GM23338 (cell line): ENCODE results near the gene EXOC1L. TPM values are rescaled to one million over a fixed set of nuclear protein-coding genes. Genes with fewer than 3 reads are reported as not detected.

Experiments used
- ATAC-seq: fragments of 200-7000 bp; cut with Tn5 transposase; 3 replicates; pipeline ENCODE4 v1.9.1; 2020
- DNase-seq: peaks from one replicate; pipeline ENCODE4 v3.0.0-alpha.2; 2015; ENCODE audit warnings: low spot score
- H2AFZ ChIP-seq: fragments of 200-600 bp; sonication (generic); 2 replicates; pipeline ENCODE4 v1.8.0; 2016; ENCODE audit warnings: antibody characterized with exemption, mild to moderate bottlenecking, moderate library complexity
- H3F3A ChIP-seq: fragments of 200-600 bp; sonication (generic); replicated peaks from 2 replicates; pipeline ENCODE4 v1.8.0; 2017; ENCODE audit warnings: antibody characterized with exemption, mixed run types, low read depth
- H3K27ac ChIP-seq: fragments of 200-600 bp; sonication (generic); 2 replicates; pipeline ENCODE4 v1.6.1; 2016; ENCODE audit warnings: low read depth
- H3K27me3 ChIP-seq: fragments of 200-600 bp; sonication (generic); 2 replicates; pipeline ENCODE4 v1.8.0; 2016; ENCODE audit warnings: mild to moderate bottlenecking, mixed run types, moderate library complexity; ENCODE audit not compliant: insufficient read depth
- H3K36me3 ChIP-seq: fragments of 200-600 bp; sonication (generic); 2 replicates; pipeline ENCODE4 v1.8.0; 2016; ENCODE audit warnings: mild to moderate bottlenecking; ENCODE audit not compliant: insufficient read depth
- H3K4me1 ChIP-seq: fragments of 200-600 bp; sonication (generic); 2 replicates; pipeline ENCODE4 v1.8.0; 2016; ENCODE audit warnings: mild to moderate bottlenecking, moderate library complexity; ENCODE audit not compliant: insufficient read depth
- H3K4me2 ChIP-seq: fragments of 200-600 bp; sonication (generic); 2 replicates; pipeline ENCODE4 v1.7.1; 2017; ENCODE audit warnings: mixed run types
- H3K4me3 ChIP-seq: fragments of 200-600 bp; sonication (generic); 2 replicates; pipeline ENCODE4 v1.6.1; 2016; ENCODE audit warnings: mixed run types
- H3K79me2 ChIP-seq: fragments of 200-600 bp; sonication (generic); replicated peaks from 2 replicates; pipeline ENCODE4 v1.8.0; 2017; ENCODE audit warnings: mild to moderate bottlenecking; ENCODE audit not compliant: insufficient read depth
- H3K9me2 ChIP-seq: fragments of 200-600 bp; sonication (generic); 2 replicates; pipeline ENCODE4 v1.8.0; 2017; ENCODE audit not compliant: insufficient read depth
- H4K20me1 ChIP-seq: fragments of 200-600 bp; sonication (generic); replicated peaks from 2 replicates; pipeline ENCODE4 v1.8.0; 2017; ENCODE audit warnings: mild to moderate bottlenecking; ENCODE audit not compliant: insufficient read depth
- H3K27ac Mint-ChIP-seq: 2 replicates; pipeline ENCODE4 v1.8.0; 2020; ENCODE audit warnings: inconsistent platforms, mild to moderate bottlenecking, moderate library complexity, mixed read lengths
- H3K27me3 Mint-ChIP-seq: 3 replicates; pipeline ENCODE4 v1.8.0; 2022; ENCODE audit warnings: low read depth, mild to moderate bottlenecking, moderate library complexity, mixed read lengths, inconsistent platforms; ENCODE audit not compliant: insufficient read depth, poor library complexity
- H3K36me3 Mint-ChIP-seq: 3 replicates; pipeline ENCODE4 v1.8.0; 2021; ENCODE audit warnings: low read depth, mild to moderate bottlenecking, inconsistent platforms, moderate library complexity, mixed read lengths
- H3K4me1 Mint-ChIP-seq: 3 replicates; pipeline ENCODE4 v1.8.0; 2020; ENCODE audit warnings: mild to moderate bottlenecking, inconsistent platforms, mixed read lengths
- H3K4me3 Mint-ChIP-seq: 3 replicates; pipeline ENCODE4 v1.8.0; 2021; ENCODE audit warnings: moderate library complexity, mild to moderate bottlenecking, inconsistent platforms, mixed read lengths
- H3K9me3 Mint-ChIP-seq: 3 replicates; pipeline ENCODE4 v1.8.0; 2020; ENCODE audit warnings: moderate library complexity, mild to moderate bottlenecking, inconsistent platforms, mixed read lengths
- CREB1 ChIP-seq: fragments of 250-450 bp; sonication (Bioruptor Pico); IDR thresholded peaks from 2 replicates; pipeline ENCODE4 v1.5.0; 2020; ENCODE audit warnings: low read depth, mild to moderate bottlenecking, moderate library complexity
- EZH2 ChIP-seq: fragments of 200-600 bp; sonication (generic); IDR thresholded peaks from one replicate; pipeline ENCODE4 v1.8.0; 2017; ENCODE audit warnings: antibody characterized with exemption, mild to moderate bottlenecking, low read depth; ENCODE audit not compliant: unreplicated experiment
- EZH2phosphoT487 ChIP-seq: fragments of 200-600 bp; sonication (generic); IDR thresholded peaks from one replicate; pipeline ENCODE4 v1.8.1; 2018; ENCODE audit warnings: antibody characterized with exemption; ENCODE audit not compliant: unreplicated experiment
- JUNB ChIP-seq: IDR thresholded peaks from one replicate; pipeline ENCODE4 v1.6.1; 2016; ENCODE audit warnings: antibody characterized with exemption; ENCODE audit not compliant: unreplicated experiment
- NANOG ChIP-seq: IDR thresholded peaks from 2 replicates; pipeline ENCODE4 v1.6.1; 2016; ENCODE audit warnings: antibody characterized with exemption, borderline replicate concordance
- STAT1 ChIP-seq: IDR thresholded peaks from one replicate; pipeline ENCODE4 v1.6.1; 2016; ENCODE audit warnings: antibody characterized with exemption; ENCODE audit not compliant: unreplicated experiment
- ZNF114 ChIP-seq: fragments of 250-450 bp; sonication (Bioruptor Pico); IDR thresholded peaks from 2 replicates; pipeline ENCODE4 v1.5.0; 2020; ENCODE audit warnings: mild to moderate bottlenecking, moderate library complexity
- ZNF331 ChIP-seq: fragments of 250-450 bp; sonication (Bioruptor Pico); IDR thresholded peaks from 2 replicates; pipeline ENCODE4 v1.5.0; 2020; ENCODE audit warnings: low read depth, mild to moderate bottlenecking, moderate library complexity
- polyA plus RNA-seq: library from polyadenylated mRNA; unstranded; fragments of >200 nt; fragmentation: Nextera tagmentation; extraction: Ambion mirVana; gene quantifications from 2 replicates; pipeline ENCODE4 v1.2.1, GENCODE V29; 2016
- total RNA-seq: library from RNA; depleted of rRNA; stranded (reverse); fragments of >200 nt; shearing (Covaris generic); gene quantifications from 2 replicates; pipeline ENCODE4 v1.2.3, GENCODE V29; 2014
- TF ChIP-seq, protein P1 (sequence below): IDR thresholded peaks from one replicate; pipeline ENCODE4 v1.6.1; 2018; ENCODE audit warnings: antibody characterized with exemption; ENCODE audit not compliant: unreplicated experiment
- TF ChIP-seq, protein P2 (sequence below): IDR thresholded peaks from 2 replicates; pipeline ENCODE4 v1.6.1; 2016; ENCODE audit warnings: antibody characterized with exemption
- TF ChIP-seq, protein P3 (sequence below): fragments of 250-450 bp; sonication (Bioruptor Pico); IDR thresholded peaks from 2 replicates; pipeline ENCODE4 v1.5.0; 2020; ENCODE audit warnings: mild to moderate bottlenecking, moderate library complexity

EXOC1L gene
- total and polyA plus RNA-seq, 2 experiments from 2014 or later = not detected

DNA sequence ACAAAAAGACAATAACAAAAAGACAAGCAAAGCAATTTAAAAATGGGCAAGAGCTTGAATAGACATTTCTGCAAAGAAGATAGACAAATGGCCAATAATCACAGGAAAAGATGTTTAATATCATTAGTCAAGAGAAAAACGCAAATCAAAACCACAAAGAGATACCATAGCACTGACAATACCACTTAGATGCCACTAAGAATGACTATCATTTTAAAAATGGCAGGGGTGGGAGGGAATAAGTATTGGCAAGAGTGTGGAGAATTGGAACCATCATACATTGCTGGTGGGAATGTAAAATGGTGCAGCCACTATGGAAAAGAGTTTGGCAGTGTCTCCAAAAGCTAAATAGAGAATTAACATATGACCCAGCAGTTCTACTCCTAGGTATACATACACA, 18.8 kb downstream of the EXOC1L start:
- no peaks in the 10 kb centered on the region for H3F3A ChIP-seq
- H3K4me1 ChIP-seq = peaks cover 10% of the 10 kb centered on the region; the same call in 1 of the 2 replicates
- H3K36me3 ChIP-seq = no peaks in the 10 kb centered on the region
- DNase-seq = no peak
- Mint-ChIP-seq H3K9me3 (peaks cover 21% of the 10 kb centered on the region), H3K27ac (no peak overlapping the region), H3K36me3 (peaks cover 15% of the 10 kb centered on the region; the same call in 2 of the 3 replicates), H3K4me1 (peaks cover 8% of the 10 kb centered on the region), H3K27me3 (no peaks in the 10 kb centered on the region), H3K4me3 (no peak overlapping the region)
- no peaks in the 10 kb centered on the region for H3K27me3 ChIP-seq
- no peaks in the 10 kb centered on the region for H4K20me1 ChIP-seq
- no peak overlapping the region for H3K4me3 ChIP-seq
- no peaks in the 10 kb centered on the region for H3K79me2 ChIP-seq
- ATAC-seq = no peak
- H2AFZ ChIP-seq = no peak overlapping the region
- H3K9me2 ChIP-seq = peaks cover 2% of the 10 kb centered on the region; the same call in 1 of the 2 replicates
- no peak overlapping the region for H3K4me2 ChIP-seq
- no peak for TF ChIP-seq EZH2
- H3K27ac ChIP-seq = no peak overlapping the region

DNA sequence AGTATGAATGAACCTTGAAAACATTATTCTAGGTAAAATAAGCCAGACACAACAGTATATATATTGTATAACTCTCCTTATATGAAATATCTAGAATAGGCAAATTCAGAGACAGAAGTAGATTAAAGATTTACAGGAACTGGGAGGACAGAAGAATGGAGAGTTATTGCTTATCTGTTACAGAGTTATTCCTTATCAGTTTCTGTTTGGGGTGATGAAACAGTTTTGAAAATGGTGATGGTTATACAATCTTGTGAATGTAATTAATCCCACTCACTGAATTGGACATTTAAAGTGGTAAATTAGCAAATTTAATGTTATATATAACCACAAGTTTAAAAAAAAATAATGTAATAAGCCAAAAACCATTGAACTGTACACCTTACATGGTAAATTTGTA, 19.4 kb downstream of the EXOC1L start:
- no peaks in the 10 kb centered on the region for H3K36me3 ChIP-seq
- DNase-seq (no peak), ATAC-seq (no peak)
- H3K27me3 ChIP-seq = no peaks in the 10 kb centered on the region
- no peaks in the 10 kb centered on the region for H4K20me1 ChIP-seq
- H3K9me3 Mint-ChIP-seq = peaks cover 21% of the 10 kb centered on the region
- peaks cover 2% of the 10 kb centered on the region; the same call in 1 of the 2 replicates for H3K9me2 ChIP-seq
- no peak overlapping the region for H3K4me2 ChIP-seq
- no peak overlapping the region for H3K4me3 ChIP-seq
- H3K4me1 ChIP-seq = peaks cover 10% of the 10 kb centered on the region; the same call in 1 of the 2 replicates
- peaks cover 8% of the 10 kb centered on the region for H3K4me1 Mint-ChIP-seq
- no peak overlapping the region for H3K27ac Mint-ChIP-seq
- no peak overlapping the region for H3K4me3 Mint-ChIP-seq
- no peaks in the 10 kb centered on the region for H3F3A ChIP-seq
- H3K27me3 Mint-ChIP-seq = no peaks in the 10 kb centered on the region
- H2AFZ ChIP-seq = no peak overlapping the region
- H3K27ac ChIP-seq = no peak overlapping the region
- H3K36me3 Mint-ChIP-seq = peaks cover 15% of the 10 kb centered on the region; the same call in 2 of the 3 replicates
- no peaks in the 10 kb centered on the region for H3K79me2 ChIP-seq
- TF ChIP-seq CREB1 (CRISPR knock-in tag) (no peak), JUNB (no peak), STAT1 (no peak), NANOG (no peak), ZNF114 (CRISPR knock-in tag) (no peak), ZNF331 (CRISPR knock-in tag) (no peak), EZH2phosphoT487 (no peak)
- TF ChIP-seq, protein P1, sequence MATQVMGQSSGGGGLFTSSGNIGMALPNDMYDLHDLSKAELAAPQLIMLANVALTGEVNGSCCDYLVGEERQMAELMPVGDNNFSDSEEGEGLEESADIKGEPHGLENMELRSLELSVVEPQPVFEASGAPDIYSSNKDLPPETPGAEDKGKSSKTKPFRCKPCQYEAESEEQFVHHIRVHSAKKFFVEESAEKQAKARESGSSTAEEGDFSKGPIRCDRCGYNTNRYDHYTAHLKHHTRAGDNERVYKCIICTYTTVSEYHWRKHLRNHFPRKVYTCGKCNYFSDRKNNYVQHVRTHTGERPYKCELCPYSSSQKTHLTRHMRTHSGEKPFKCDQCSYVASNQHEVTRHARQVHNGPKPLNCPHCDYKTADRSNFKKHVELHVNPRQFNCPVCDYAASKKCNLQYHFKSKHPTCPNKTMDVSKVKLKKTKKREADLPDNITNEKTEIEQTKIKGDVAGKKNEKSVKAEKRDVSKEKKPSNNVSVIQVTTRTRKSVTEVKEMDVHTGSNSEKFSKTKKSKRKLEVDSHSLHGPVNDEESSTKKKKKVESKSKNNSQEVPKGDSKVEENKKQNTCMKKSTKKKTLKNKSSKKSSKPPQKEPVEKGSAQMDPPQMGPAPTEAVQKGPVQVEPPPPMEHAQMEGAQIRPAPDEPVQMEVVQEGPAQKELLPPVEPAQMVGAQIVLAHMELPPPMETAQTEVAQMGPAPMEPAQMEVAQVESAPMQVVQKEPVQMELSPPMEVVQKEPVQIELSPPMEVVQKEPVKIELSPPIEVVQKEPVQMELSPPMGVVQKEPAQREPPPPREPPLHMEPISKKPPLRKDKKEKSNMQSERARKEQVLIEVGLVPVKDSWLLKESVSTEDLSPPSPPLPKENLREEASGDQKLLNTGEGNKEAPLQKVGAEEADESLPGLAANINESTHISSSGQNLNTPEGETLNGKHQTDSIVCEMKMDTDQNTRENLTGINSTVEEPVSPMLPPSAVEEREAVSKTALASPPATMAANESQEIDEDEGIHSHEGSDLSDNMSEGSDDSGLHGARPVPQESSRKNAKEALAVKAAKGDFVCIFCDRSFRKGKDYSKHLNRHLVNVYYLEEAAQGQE = no peak
- TF ChIP-seq, protein P2, sequence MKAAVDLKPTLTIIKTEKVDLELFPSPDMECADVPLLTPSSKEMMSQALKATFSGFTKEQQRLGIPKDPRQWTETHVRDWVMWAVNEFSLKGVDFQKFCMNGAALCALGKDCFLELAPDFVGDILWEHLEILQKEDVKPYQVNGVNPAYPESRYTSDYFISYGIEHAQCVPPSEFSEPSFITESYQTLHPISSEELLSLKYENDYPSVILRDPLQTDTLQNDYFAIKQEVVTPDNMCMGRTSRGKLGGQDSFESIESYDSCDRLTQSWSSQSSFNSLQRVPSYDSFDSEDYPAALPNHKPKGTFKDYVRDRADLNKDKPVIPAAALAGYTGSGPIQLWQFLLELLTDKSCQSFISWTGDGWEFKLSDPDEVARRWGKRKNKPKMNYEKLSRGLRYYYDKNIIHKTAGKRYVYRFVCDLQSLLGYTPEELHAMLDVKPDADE = no peak
- TF ChIP-seq, protein P3, sequence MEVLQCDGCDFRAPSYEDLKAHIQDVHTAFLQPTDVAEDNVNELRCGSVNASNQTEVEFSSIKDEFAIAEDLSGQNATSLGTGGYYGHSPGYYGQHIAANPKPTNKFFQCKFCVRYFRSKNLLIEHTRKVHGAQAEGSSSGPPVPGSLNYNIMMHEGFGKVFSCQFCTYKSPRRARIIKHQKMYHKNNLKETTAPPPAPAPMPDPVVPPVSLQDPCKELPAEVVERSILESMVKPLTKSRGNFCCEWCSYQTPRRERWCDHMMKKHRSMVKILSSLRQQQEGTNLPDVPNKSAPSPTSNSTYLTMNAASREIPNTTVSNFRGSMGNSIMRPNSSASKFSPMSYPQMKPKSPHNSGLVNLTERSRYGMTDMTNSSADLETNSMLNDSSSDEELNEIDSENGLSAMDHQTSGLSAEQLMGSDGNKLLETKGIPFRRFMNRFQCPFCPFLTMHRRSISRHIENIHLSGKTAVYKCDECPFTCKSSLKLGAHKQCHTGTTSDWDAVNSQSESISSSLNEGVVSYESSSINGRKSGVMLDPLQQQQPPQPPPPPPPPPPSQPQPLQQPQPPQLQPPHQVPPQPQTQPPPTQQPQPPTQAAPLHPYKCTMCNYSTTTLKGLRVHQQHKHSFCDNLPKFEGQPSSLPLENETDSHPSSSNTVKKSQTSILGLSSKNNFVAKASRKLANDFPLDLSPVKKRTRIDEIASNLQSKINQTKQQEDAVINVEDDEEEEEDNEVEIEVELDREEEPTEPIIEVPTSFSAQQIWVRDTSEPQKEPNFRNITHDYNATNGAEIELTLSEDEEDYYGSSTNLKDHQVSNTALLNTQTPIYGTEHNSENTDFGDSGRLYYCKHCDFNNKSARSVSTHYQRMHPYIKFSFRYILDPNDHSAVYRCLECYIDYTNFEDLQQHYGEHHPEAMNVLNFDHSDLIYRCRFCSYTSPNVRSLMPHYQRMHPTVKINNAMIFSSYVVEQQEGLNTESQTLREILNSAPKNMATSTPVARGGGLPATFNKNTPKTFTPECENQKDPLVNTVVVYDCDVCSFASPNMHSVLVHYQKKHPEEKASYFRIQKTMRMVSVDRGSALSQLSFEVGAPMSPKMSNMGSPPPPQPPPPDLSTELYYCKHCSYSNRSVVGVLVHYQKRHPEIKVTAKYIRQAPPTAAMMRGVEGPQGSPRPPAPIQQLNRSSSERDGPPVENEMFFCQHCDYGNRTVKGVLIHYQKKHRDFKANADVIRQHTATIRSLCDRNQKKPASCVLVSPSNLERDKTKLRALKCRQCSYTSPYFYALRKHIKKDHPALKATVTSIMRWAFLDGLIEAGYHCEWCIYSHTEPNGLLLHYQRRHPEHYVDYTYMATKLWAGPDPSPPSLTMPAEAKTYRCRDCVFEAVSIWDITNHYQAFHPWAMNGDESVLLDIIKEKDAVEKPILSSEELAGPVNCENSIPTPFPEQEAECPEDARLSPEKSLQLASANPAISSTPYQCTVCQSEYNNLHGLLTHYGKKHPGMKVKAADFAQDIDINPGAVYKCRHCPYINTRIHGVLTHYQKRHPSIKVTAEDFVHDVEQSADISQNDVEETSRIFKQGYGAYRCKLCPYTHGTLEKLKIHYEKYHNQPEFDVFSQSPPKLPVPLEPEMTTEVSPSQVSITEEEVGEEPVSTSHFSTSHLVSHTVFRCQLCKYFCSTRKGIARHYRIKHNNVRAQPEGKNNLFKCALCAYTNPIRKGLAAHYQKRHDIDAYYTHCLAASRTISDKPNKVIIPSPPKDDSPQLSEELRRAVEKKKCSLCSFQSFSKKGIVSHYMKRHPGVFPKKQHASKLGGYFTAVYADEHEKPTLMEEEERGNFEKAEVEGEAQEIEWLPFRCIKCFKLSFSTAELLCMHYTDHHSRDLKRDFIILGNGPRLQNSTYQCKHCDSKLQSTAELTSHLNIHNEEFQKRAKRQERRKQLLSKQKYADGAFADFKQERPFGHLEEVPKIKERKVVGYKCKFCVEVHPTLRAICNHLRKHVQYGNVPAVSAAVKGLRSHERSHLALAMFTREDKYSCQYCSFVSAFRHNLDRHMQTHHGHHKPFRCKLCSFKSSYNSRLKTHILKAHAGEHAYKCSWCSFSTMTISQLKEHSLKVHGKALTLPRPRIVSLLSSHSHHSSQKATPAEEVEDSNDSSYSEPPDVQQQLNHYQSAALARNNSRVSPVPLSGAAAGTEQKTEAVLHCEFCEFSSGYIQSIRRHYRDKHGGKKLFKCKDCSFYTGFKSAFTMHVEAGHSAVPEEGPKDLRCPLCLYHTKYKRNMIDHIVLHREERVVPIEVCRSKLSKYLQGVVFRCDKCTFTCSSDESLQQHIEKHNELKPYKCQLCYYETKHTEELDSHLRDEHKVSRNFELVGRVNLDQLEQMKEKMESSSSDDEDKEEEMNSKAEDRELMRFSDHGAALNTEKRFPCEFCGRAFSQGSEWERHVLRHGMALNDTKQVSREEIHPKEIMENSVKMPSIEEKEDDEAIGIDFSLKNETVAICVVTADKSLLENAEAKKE (CRISPR knock-in tag) = no peak
